RWPE2 (cell line): Measurements from ENCODE around the gene SRGAP1.
"Not testable (repeated sequence)": the region's sequence is repeated elsewhere in the genome, so short reads cannot be mapped to it uniquely, and the experiment has no call there.

ENCODE experiments used
- ATAC-seq: fragments of 200-7000 bp; cut with Tn5 transposase; 3 replicates; pipeline ENCODE4 v1.9.1; 2021; ENCODE audit warnings: low read depth
- DNase-seq: peaks from one replicate; pipeline ENCODE4 v3.0.0-alpha.2; 2020; ENCODE audit warnings: low spot score
- H3K27ac ChIP-seq: fragments of 450-650 bp; 2 replicates; pipeline ENCODE4 v1.5.1; 2017; ENCODE audit warnings: mild to moderate bottlenecking; ENCODE audit not compliant: poor library complexity, severe bottlenecking
- H3K27me3 ChIP-seq: fragments of 250-450 bp; sonication (Bioruptor Pico); 2 replicates; pipeline ENCODE4 v1.5.1; 2021; ENCODE audit warnings: mild to moderate bottlenecking, moderate library complexity; ENCODE audit not compliant: insufficient read depth, poor library complexity, severe bottlenecking
- H3K36me3 ChIP-seq: fragments of 250-450 bp; sonication (Bioruptor Pico); 2 replicates; pipeline ENCODE4 v1.5.1; 2020; ENCODE audit warnings: low read depth, mild to moderate bottlenecking, moderate library complexity
- H3K4me1 ChIP-seq: fragments of 250-450 bp; sonication (Bioruptor Pico); 2 replicates; pipeline ENCODE4 v1.5.1; 2021; ENCODE audit warnings: mild to moderate bottlenecking, moderate library complexity; ENCODE audit not compliant: insufficient read depth, poor library complexity, severe bottlenecking
- H3K4me3 ChIP-seq: fragments of 250-450 bp; sonication (Bioruptor Pico); 2 replicates; pipeline ENCODE4 v1.5.1; 2021; ENCODE audit warnings: mild to moderate bottlenecking, moderate library complexity; ENCODE audit not compliant: severe bottlenecking
- H3K9me3 ChIP-seq: fragments of 250-450 bp; sonication (Bioruptor Pico); 2 replicates; pipeline ENCODE4 v1.5.1; 2021; ENCODE audit warnings: mild to moderate bottlenecking, moderate library complexity; ENCODE audit not compliant: severe bottlenecking
- TF ChIP-seq, protein P1 (sequence below): fragments of 450-650 bp; IDR thresholded peaks from one replicate; pipeline ENCODE4 v1.5.1; 2017; ENCODE audit warnings: mild to moderate bottlenecking, moderate library complexity; ENCODE audit not compliant: poor library complexity, severe bottlenecking

Gene SRGAP1

DNA sequence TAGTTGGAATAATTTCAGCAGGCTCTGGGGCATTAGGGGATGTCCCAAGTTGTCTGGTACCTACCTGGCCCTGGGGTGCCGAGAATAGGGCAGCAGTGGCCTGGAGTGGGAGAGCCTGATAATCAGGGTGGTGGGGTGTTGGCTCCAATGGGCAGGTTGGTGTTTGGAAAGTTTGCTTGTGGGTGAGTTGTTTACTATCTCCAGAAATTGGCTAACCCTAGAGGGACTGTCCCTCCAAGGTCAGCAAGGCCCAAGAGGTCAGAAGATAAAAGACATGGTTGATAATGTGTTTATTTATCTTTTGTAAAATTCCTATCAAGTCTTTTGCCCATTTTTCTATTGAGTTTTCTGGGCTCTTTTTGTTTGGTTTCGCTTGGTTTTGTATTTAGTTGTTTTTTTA lies 272.5 kb downstream of the SRGAP1 start:
- Histone ChIP-seq H3K36me3 (peaks cover 49% of the 10 kb centered on the region), H3K4me1 (peaks cover 11% of the 10 kb centered on the region), H3K27ac (no peak overlapping the region), H3K9me3 (no peaks in the 10 kb centered on the region), H3K27me3 (no peaks in the 10 kb centered on the region), H3K4me3 (no peak overlapping the region)
- no peak for ATAC-seq
- no peak for DNase-seq
- TF ChIP-seq, protein P1, sequence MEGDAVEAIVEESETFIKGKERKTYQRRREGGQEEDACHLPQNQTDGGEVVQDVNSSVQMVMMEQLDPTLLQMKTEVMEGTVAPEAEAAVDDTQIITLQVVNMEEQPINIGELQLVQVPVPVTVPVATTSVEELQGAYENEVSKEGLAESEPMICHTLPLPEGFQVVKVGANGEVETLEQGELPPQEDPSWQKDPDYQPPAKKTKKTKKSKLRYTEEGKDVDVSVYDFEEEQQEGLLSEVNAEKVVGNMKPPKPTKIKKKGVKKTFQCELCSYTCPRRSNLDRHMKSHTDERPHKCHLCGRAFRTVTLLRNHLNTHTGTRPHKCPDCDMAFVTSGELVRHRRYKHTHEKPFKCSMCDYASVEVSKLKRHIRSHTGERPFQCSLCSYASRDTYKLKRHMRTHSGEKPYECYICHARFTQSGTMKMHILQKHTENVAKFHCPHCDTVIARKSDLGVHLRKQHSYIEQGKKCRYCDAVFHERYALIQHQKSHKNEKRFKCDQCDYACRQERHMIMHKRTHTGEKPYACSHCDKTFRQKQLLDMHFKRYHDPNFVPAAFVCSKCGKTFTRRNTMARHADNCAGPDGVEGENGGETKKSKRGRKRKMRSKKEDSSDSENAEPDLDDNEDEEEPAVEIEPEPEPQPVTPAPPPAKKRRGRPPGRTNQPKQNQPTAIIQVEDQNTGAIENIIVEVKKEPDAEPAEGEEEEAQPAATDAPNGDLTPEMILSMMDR = no peak

DNA sequence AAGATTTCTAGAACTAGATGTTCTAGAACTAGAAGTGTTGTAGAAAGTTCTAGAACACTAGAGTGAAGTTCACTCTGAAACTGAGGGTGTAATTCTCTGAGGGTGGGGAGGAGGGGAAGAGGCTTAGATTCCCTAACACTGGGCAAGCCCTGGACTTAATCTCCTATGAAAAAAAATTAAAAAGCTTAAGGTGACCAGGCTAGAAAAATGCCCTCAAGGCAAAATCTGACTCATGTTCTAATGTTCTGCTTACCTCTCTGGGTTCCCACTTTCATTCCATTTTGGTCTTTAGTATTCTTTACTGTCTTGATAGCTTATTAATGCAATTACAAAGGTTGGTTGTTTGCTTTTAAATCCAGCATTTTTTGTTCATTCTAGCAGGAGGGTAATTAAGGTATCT lies 276.1 kb downstream of the SRGAP1 start:
- Histone ChIP-seq H3K27me3 (no peaks in the 10 kb centered on the region), H3K4me1 (peaks cover 11% of the 10 kb centered on the region), H3K36me3 (peaks cover 28% of the 10 kb centered on the region), H3K9me3 (no peaks in the 10 kb centered on the region), H3K27ac (peak overlapping the region; percentile 49), H3K4me3 (no peak overlapping the region)
- ATAC-seq = peak; percentile 94
- TF ChIP-seq, protein P1 = no peak
- no peak for DNase-seq

DNA sequence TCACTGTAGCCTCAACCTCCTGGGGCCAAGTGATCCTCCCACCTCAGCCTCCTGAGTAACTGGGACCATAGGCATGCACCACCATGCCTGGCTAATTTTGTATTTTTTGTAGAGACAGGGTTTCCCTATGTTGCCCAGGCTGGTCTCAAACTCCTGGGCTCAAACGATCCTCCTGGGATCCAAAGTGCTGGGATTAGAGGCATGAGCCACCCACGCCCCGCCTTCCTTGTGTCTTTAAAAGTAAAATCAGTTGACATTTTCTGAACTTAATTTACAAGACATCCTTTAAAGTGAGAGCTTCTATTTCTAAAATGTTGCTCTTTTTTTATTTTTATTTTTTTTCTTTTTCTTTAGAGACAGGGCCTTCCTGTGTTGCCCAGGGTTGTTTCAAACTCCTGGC lies 276.6 kb downstream of the SRGAP1 start:
- H3K27ac ChIP-seq = peak overlapping the region; percentile 49
- DNase-seq, H3K27me3 ChIP-seq, H3K9me3 ChIP-seq, ATAC-seq, H3K4me3 ChIP-seq: not testable (repeated sequence)
- peaks cover 11% of the 10 kb centered on the region for H3K4me1 ChIP-seq
- peaks cover 27% of the 10 kb centered on the region for H3K36me3 ChIP-seq

GRCh38 chr12:64122154-64122553 lies 277.7 kb downstream of the SRGAP1 start:
- Histone ChIP-seq H3K4me1 (peaks cover 11% of the 10 kb centered on the region), H3K27me3 (no peaks in the 10 kb centered on the region), H3K9me3 (no peaks in the 10 kb centered on the region), H3K27ac (no peak overlapping the region), H3K4me3 (no peak overlapping the region), H3K36me3 (peaks cover 37% of the 10 kb centered on the region)
- DNase-seq = no peak
- TF ChIP-seq, protein P1 = no peak
- no peak for ATAC-seq

- Histone ChIP-seq H3K27ac (no peak overlapping the region), H3K36me3 (peaks cover 46% of the 10 kb centered on the region), H3K4me3 (no peak overlapping the region), H3K27me3 (no peaks in the 10 kb centered on the region), H3K9me3 (no peaks in the 10 kb centered on the region), H3K4me1 (peaks cover 11% of the 10 kb centered on the region)
- DNase-seq (no peak), ATAC-seq (no peak)
- TF ChIP-seq, protein P1 = no peak
Measured at GRCh38 chr12:64122995-64123394, 278.5 kb downstream of the SRGAP1 start.
